Measurements from ENCODE around the gene PRKG1.
A peak's percentile ranks its signal among the peaks of the same experiment; 100 is the strongest.

PRKG1 gene

DNA sequence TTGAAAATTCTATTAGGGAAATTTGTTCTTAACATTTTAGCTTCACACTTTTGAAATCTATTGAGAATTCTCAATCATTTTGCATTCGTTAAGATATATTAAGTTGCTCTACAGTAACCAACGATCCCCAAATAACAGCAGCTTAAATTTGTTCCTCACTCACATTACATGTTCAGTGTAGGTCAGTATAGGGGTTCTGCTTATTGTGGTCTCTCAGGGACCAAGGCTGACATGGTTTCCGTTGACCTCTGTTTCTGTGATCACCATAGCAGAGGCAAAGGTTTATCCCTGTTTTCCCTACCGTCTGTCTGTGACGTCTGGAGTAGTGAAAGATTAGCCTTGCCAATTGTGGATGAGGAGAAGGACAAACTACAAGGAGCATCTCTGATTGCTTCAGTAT is 860.1 kb downstream of the PRKG1 start:
- no peak for DNase-seq (ENCODE audit: low spot score)

DNA sequence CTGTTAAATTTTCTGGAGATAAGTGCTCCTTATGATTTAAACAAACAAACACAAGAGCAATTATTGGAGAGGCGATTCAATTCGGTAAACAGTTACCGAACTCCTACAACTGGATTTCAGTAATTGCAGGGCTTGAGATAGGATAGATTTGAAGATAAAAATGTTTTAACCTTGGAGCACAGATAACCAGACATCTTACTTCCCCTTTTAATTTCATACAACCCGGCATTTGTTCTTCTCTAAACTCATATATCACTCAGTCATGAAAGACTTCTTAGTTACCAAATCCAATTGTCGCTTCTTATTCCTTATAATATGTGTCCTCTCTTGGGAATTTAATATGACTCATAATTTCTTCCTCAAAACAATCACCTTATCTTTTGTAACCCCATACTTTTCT is 861.1 kb downstream of the PRKG1 start:
- DNase-seq (ENCODE audit: low spot score): no peak

DNA sequence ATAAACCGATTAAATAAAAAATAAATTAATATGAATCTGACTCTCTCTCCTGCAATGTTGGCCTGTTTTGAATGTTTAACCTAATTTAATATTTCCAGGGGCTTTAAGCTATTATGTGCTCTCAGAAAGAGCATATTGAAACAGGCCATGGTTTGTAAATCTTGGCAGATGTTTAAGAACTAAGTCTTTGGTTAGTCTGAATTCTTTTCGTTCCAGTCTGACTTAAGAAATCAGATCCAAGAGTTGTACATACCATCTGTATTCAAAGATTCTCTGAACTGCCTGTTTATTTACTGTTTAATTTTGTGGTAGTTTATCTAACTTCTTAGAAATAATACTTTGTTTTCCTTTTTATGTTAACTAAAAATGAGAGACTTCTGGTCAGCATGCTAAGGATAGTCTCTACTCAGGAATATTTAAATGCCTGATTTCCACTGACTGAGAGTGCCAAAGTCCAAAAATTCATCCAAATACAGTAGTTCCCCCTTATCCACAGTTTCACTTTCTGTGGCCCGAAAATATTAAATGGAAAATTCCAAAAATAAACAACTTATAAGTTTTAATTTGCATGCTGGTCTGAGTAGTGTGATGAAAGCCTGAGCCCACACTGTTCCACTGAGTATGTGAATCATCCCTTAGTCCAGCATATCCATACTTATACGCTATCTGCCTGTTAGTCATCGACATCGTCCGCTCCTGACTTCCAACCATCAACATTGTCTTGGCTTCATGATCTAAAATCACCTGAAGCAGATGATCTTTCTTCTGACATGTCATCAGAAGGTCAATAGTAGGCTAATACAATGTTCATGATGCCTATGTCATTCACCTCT is 863.2 kb downstream of the PRKG1 start:
- no peak for DNase-seq (ENCODE audit: low spot score)

DNA sequence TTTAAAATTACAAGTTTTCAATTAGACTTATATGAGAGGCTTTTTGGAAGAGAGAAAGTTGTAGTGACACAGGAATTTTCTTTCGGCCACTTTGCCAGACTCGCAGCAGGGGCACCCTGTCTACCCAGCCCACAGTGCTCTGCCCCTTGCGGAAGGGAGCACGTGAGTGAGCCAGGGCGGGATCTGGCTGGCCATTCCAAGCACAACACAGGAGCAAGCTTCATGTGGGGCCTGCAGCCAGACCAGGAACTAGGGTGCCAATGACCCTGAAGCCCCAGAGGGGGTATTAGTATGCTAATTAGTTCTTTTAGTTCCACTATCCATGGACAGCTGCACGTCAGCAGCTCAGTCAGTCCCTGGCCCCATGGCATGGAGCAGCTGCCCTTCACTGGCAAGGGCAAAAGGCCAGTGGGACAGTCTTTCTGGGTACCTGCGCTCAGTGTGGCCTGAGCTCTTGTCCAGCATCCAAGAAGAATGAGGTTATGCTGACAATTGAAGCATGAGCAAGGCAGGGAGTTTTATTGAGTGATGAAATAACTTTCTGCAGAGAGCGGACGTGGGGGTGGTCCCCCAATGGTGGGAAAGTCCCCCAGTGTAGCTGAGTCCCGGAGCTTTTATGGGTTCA is 876.2 kb downstream of the PRKG1 start:
- no peak for DNase-seq (ENCODE audit: low spot score)

DNA sequence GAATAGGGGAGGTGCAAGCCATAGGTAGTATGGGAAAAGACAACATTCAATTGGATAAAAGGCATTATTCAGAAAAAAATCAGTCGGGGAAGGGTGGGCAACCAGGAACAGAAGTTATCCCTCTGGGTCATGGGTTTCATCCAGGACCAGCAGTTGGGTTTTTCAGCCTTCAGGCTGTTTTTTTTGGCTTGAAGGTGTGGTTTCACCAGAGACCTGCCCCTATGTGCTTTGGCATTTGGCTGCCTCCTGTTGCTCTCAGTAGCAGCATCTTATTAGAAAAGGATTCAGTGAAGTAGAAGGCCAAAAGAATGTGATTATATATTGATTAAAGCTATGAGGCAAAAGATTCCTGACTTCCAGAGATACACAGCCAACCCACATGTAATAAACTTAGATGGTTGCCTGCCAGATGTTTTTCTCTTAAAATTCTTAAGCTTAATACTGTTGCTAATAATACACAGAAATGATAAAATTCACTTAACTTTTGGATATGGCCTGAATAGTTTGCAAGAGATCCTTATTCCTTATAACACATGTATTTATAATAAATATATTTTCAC is 876.8 kb downstream of the PRKG1 start:
- DNase-seq (ENCODE audit: low spot score): no peak

DNA sequence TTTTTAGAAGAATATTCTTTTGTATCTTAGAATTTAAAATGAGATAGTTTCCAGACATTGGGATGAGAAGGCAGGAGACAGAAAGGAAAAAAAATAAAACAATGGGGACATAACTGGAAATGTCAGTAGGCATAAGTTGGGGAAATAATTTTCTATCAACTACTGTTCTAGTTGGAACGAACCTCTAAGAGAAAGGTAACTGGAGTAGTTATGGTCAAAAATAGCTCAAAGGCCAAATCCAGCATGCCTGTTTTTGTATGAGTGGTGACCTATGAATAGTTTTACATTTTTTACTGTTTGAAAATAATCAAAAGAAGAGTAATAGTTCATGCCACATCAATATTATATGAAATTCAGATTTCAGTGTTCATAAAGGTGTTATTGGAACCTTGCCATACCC is 877.3 kb downstream of the PRKG1 start:
- no peak for DNase-seq (ENCODE audit: low spot score)

DNA sequence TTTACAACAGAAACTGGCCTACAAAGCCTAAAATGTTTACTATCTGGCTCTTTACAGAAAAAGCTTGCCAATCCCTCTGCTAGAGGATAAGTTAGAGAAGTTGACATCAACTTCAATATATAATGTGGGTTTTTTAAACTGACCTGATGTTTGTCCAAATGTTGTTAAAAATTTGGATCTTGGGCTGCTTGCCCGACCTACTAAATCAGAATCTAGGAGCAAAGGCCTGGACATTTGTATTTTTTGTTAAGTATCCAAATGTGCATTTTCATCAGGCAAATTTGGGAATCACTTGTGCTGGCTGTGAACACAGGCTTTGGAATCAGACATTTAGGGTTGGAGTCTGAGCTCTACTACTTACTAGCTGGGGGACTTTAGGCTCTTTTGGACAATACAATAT is 877.8 kb downstream of the PRKG1 start:
- no peak for DNase-seq (ENCODE audit: low spot score)

DNA sequence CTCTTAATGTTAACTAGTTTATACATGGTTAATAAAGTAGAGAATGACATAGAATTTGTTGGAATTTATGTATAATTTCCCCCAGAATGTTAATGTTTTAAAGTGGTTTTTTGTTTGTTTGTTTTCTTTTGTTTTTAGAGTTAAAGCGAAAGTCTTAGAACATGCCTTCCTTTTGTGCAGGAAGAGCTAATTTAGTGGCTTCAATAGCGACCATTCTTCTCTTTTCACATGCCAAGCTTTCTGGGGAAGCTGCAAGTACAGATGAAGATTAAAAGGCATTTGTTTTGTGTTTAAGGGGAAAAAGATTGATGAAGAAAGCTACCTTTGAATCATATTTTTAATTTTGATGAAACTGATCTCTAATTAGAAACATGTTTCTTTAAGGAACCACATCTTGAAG is 881.4 kb downstream of the PRKG1 start:
- no peak for DNase-seq (ENCODE audit: low spot score)

DNA sequence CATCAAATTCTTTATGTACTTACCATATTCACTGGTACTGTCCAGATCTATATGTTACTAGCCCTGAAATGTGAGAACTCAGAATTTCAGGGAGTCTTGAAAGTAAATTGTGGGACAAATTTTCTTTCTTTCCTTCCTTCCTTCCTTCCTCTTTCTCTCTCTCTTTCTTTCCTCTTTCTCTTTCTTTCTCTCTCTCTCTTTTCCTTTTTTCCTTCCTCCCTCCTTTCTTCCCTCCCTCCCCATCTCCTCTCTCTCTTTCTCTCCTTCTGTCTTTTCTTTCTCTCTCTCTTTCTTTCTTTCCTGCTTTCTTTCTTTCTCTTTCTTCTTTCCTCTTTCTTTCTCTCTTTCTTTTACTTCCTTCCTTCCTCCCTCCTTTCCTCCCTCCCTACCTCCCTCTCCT is 882.5 kb downstream of the PRKG1 start:
- no peak for DNase-seq (ENCODE audit: low spot score)

DNA sequence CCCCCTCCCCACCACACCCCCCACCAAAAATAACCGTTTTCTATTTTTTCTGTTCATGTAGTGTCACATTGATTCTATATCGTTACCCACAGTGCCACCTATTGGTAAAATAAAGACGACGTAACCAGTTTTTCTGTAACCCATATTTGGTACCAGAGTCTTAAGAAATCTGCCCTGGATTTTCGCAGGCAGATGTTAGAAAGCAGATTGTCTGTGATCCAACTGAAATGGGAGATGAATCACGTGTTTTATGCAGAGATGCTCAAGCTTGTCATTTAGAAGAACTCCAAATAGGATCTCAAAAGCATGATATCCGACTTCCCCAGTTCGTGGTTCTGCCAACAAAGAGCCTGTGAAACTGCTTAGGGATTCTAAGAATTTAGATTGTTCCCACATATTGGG is 886.2 kb downstream of the PRKG1 start:
- peak; percentile 51 for DNase-seq (ENCODE audit: low spot score)

DNA sequence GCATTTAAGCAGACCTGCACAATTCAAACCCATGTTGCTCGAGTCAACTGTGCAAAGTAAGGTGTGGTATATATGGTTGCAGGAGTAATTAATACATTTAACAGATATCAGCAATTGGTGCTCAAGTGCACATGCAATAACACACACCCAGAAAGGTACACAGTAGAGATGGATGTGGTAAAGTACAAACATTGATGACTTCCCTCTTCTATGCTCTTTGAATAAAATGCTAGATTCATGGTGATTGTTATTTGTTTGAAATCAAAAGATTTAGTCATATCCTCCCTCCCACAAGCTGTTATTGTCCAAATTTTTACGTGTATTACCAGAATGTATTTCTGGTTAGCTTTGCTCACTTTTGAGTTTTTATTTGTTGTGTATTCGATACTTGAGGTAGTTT is 887.1 kb downstream of the PRKG1 start:
- no peak for DNase-seq (ENCODE audit: low spot score)

DNA sequence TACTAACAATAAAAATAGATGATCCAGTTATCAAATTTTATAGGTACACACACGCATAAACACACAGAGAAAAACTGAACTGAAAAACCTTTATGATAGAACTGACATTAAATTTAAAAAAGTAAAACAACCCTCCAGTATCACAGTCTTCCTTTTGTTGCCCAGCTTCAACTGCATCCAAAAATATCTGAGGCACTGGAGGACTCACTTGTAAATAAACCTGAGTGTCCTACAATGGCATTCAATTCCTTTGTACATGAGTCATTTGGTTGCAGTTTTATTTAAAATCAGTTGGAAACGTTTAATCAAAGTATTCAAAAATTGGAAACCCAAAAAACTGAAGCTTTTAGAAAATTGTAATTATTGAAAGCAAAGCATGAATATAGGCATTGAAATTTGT is 890.3 kb downstream of the PRKG1 start:
- no peak for DNase-seq (ENCODE audit: low spot score)

DNA sequence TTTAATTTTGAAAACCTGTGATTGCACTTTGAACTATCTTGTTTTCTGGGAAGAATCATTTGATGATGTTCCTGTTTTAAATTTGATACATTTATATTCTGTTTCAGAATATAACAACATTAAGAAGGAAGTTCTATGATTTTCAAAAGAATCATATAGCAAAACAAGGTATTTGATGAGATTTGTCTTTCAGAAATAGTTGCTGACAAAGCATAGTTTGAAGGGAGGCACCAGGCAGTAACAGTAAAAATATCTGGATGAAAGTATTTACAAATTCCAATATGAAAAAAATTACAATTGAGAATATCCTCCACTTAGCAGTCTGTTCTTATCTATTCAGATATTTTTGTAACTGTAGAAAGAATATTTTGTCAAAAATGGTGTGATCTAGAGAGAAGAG is 891.2 kb downstream of the PRKG1 start:
- DNase-seq (ENCODE audit: low spot score): no peak

DNA sequence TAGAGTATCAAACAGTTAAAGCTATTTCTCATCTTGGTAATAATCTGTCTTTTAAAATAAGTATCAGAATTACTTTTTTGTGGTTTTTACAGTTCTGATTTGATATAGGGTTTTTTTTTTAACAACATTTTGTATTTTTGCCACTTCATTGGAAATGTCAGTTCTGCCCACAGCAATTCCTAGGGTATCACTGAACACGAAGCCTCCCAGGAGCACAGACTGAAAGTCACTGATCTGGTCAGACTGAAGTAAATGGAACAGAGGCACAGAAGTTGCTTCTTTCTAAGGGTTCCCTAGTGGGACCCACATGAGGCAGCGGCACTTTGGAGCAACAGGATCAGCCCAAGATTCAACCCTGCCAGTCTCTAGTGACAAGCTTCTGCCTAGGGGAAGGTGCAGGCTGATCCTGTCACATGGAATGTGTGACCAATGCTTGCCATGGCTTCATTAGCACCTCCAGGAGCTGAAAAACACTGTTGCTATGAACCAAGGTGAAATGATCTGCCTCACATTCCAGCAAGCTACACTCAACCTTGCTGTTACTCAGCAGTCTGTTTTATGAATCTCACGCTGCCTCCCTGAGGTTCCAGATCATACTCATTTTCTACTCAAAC is 898.6 kb downstream of the PRKG1 start:
- DNase-seq (ENCODE audit: low spot score): no peak

DNA sequence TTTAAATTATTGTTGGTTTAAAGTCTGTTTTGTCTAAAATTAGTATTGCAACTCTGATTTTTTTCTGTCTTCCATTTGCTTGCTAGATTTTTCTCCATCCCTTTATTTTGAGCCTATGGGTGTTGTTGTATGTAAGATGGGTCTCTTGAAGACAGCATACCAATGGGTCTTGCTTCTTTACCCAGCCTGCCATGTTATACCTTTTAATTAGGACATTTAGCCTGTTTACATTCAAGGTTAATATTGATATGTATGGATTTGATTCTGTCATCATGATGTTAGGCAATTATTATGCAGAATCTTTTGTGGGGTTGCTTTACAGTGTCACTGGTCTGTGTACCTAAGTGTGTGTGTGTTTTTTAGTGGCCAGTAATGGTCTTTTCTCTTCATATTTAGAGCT is 906.5 kb downstream of the PRKG1 start:
- DNase-seq (ENCODE audit: low spot score): no peak

DNA sequence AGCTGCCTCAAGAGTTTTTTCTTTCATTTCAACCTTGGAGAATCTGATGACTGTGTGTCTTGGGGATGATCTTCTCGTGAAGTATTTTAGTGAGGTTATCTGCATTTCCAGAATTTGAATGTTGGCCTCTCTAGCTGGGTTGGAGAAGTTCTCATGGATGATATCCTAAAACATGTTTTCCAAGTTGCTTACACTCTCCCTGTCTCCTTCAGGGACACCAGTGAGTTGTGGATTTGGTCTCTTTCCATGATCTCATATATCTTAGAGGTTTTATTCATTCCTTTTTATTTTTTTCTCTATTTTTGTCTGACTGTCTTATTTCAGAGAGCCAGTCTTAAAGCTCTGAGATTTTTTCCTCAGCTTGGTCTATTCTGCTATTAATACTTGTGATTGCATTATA is 907.4 kb downstream of the PRKG1 start:
- DNase-seq (ENCODE audit: low spot score): no peak

DNA sequence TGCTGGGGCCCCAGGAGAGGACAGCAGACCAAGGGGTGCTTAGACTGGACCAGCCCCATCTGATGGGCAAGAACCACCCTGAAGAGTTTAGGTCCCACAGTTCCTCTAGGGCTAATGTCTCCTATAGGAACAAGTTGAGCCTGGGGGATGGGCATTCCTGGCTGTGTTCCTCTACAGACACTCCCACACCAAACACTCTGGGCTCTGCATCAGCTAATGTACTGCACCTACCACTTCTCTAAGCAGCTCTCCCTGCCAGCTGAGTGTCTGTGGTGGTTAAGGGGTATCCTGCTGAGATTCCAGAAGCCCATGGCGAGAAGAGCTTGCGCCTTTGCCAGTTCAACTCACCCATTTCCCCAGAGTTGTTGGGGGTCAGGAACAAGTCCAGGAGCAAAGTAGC is 909.2 kb downstream of the PRKG1 start:
- no peak for DNase-seq (ENCODE audit: low spot score)

DNA sequence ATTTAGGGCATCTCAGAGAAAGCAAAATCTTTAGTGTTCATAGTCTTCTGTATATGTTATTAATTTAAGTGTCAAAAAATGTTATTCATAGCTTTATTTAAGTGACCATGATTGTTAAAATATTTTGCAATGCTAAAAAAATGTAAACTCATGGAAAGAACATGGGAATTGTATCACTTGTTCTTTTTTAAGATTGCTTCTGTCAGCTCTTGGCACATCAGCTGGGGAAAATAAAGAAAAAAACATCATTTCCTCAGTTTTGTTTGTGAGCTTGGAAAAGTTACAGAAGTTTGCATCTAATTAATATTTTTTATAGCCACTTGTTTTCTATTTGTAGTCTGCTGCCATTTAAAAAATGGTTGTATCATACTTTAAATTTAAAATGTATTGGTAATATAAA is 911.0 kb downstream of the PRKG1 start:
- DNase-seq (ENCODE audit: low spot score): no peak

DNA sequence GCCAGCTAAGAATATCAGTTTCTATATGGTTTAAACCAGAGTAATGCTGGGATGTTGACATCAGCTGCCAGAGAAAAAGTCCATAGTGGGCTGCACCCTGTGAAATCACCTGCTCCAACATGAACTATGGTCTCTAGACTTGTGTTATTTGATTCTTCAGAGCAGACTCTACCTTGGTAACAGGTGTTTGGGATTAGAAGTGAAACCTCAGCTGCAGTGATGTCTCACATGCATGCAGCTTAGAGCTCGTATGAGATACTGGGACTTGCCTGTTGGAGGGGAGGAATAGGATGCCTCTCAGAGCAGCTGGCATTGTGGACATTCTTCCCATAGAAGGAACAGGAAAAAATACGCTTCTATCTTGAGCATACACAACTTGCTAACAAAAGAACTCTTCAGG is 912.2 kb downstream of the PRKG1 start:
- DNase-seq (ENCODE audit: low spot score): no peak

DNA sequence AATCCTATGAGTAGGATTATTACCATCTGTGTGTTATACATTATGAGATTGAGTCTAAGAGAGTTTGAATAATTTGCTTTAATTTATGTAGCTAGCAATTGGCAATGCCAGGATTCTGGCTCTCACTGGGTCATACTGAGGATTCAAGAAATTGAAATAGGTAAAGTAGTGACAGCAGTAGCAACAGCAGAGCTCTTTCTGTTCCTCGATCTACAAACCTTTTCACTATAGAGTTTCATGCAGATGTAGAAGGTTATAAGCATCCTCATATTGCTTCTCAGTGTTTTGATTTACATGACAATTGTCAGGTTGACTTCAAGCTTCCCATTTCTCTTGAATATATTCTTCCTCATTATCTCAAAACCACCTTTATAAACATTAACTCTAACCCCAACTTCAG is 919.2 kb downstream of the PRKG1 start:
- no peak for DNase-seq (ENCODE audit: low spot score)

DNA sequence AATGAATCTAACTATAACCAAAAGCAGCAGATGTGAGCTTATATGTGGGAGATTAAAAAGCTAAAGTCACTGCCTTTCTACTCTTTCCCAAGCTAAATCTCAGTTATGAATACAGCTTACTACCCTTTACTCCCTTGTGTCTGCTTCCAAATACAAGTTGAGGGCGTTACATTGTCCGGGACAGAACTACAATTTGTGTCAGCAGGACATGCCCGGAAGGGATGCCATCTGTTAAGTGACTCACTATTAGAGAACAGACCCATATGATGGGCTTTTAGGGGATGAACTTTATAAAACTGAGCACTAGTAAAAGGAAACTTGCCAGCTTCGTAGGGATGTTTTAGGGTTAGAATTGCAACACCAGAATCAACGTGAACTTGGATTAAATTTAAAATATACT is 924.8 kb downstream of the PRKG1 start:
- no peak for DNase-seq (ENCODE audit: low spot score)

DNA sequence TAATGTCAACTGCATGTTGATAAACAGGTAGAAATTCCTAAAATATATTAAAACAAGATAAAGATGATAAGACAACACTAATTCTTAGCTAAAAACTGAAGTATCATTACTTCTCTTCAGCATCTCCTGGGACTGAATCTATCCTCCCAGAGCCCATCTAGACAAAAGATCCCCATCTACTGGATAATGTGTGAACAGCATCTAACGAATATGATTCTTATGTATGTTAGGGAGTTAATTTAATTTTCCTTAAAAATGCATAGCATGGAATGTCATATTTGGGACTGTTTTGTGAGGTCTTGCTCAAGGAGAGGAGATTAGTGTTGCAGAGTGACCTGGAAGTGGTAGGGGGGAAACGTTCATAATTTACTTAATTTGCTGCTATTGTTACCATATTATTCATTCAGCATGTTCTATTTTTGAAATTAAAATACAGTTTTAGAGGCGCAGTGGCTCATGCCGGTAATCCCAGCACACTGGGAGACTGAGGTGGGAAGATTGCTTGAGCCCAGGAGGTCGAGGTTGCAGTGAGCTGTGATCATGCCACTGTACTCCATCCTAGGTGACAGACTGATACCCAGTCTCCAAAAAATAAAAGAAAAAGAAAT is 930.2 kb downstream of the PRKG1 start:
- peak; percentile 46 for DNase-seq (ENCODE audit: low spot score)

DNA sequence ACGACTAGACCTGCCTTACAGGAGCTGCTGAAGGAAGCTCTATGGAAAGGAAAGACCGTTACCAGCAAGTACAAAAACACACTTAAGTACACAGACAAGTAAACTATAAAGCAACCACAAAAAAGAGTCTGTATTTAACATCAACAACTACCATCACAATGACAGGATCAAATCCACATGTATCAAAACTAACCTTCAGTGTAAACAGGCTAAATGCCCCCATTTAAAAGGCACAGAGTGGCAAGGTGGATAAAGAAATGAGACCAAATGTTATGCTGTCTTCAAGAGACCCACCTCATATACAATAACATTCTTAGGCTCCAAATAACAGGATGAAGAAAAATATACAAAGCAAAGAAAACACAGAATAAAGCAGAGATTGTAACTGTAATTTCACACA is 932.8 kb downstream of the PRKG1 start:
- DNase-seq (ENCODE audit: low spot score): no peak

Data from D341Med (cell line).